ENCODE data around the gene DEPDC1B.
"Not testable (repeated sequence)": the region's sequence is repeated elsewhere in the genome, so short reads cannot be mapped to it uniquely, and the experiment has no call there.

The DEPDC1B gene

DNA sequence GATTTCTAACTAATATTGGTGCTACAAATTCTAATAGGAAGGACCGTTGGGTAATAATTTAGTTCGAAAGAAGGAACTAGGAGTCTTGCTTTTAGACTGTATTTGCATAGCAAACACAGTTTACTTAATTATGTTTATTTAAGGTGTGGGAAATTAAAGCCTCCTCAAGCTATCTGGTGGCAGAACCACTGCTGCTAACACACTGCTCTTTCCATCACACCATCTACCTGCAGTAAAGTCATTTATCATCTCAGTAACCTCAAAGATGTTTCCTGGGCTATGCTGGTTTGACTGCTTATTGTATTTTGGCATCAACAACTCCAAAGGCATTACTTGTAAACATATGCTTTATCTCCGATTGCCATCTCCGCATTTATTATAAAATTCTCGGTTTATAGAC is 114.3 kb downstream of the DEPDC1B start:
- no peak for DNase-seq (ENCODE audit: low read depth in 2 of 2)

DNA sequence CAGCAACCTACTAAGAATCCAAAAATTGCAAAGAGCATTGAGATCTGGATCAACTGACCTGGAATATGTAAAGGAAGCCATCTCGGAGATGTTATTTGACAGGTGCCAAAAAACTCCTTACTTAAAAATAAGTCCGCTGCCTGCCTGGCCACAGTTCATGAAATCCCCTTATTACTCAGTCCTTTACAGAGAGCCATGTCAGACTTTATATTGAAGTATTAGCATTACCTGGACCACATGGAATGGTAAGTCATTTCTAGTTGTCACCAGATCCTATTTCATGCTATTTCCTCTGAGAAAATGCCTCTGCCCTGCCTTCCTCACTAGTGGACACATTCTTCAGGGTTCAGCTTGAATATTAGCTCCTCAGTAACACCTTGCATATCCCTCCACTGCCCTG is 115.7 kb downstream of the DEPDC1B start:
- no peak for DNase-seq (ENCODE audit: low read depth in 2 of 2)

- no peak for DNase-seq (ENCODE audit: low read depth in 2 of 2)
These were observed 116.3 kb downstream of the DEPDC1B start for GRCh38 chr5:60583616-60584015.

GRCh38 chr5:60578315-60578714 is 121.7 kb downstream of the DEPDC1B start:
- no peak for DNase-seq (ENCODE audit: low read depth in 2 of 2)

DNA sequence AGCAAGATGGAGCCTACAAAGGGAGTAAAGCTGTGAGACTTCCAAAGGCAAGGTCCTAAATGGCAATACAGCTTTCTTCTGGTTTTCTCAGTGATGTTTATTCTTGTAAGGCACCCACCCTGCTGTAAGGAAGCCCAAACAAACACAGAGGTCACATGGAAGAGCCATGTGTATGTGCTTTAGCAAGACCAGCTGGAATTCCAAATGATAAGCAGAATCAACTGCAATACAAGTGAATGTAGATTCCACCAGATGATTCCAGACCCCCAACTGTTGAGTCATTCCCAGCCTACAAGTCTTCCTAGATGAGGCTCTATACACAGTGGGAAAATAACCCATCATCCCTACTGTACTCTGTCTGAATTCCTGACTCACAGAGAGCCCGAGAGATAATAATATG is 122.8 kb downstream of the DEPDC1B start:
- no peak for DNase-seq (ENCODE audit: low read depth in 2 of 2)

DNA sequence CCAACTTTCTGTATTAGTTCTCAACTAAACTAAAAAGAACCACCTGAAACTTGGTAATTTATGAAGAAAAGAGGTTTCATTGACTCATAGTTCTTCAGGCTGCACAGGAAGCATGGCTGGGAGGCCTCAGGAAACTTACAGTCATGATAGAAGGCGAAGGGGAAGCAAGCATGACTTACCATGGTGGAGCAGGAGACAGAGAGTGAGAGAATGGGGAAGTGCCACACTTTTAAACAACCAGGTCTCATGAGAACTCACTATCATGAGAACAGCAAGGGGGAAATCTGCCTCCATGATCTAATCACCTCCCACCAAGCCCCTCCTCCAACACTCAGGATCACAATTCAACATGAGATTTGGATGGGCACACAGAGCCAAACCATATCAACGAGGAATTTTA is 123.5 kb downstream of the DEPDC1B start:
- no peak for DNase-seq (ENCODE audit: low read depth in 2 of 2)

DNA sequence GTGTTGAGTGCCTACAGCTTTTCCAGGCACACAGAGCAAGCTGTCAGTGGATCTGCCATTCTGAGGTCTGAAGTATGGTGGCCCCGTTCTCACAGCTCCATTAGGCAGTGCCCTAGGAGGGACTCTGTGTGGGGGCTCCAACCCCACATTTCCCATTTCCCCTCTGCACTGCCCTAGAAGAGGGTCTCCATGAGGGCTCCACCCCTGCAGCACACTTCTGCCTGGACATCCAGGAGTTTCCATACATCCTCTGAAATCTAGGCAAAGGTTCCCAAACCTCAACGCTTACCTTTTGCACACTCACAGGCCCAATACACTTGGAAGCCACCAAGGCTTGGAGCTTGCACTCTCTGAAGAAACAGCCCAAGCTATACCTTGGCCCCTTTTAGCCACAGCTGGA is 131.3 kb downstream of the DEPDC1B start:
- DNase-seq (ENCODE audit: low read depth in 2 of 2): no peak

- no peak for DNase-seq (ENCODE audit: low read depth in 2 of 2)
These were observed 136.2 kb downstream of the DEPDC1B start for GRCh38 chr5:60563696-60564324.

DNA sequence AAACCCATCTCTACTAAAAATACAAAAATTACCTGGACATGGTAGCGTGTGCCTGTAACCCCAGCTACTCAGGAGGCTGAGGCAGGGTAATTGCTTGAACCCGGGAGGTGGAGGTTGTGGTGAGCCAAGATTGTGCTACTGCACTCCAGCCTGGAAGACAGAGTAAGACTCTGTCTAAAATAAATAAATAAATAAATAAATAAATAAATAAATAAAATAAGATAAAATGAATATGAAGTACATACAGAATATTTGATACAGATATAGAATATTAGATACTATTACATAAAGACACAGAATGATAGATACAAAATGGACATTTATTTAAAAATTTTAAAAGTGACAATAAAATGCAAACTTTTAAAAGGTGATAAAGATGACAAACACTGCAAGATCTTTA is 146.7 kb downstream of the DEPDC1B start:
- DNase-seq (ENCODE audit: low read depth in 2 of 2): not testable (repeated sequence)

DNA sequence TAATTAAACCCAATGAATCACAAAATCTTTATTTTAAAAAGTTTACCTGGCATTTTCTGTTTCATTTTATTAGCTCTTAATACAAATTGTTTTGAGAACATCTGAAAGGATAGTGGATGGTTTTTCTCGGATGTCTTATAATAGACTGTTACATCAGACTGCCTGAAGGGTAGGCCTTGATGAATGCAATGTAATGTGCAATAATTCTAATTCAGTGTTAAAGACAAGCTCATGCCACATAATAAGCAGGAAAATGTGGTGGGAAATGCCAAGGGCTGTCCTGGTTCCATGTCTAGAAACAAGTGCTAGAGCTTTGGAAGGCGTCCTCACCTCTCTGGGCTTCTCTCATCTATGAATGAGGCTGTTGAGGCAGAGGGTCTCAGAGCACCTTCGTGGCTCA is 148.1 kb downstream of the DEPDC1B start:
- no peak for DNase-seq (ENCODE audit: low read depth in 2 of 2)

- DNase-seq (ENCODE audit: low read depth in 2 of 2): no peak
These were observed 148.7 kb downstream of the DEPDC1B start for GRCh38 chr5:60551250-60551649.

DNA sequence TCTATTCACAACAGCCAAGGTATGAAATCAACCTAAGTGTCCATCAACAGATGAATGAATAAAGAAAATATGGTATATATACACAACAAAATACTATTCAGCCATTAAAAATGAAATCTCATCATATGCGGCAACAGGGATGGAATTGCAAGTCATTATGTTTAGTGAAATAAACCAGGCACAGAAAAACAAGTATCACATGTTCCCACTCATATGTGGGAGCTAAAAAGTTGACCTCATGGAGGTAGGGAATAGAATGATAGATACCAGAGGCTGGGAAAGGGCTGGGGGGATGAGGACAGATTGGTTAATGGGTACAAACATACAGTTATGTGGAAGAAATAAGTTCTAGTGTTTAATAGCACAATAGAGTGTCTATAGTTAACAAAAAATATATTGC is 149.7 kb downstream of the DEPDC1B start:
- DNase-seq (ENCODE audit: low read depth in 2 of 2): no peak

GRCh38 chr5:60549841-60550240 is 150.1 kb downstream of the DEPDC1B start:
- DNase-seq (ENCODE audit: low read depth in 2 of 2): no peak

Data from activated CD8-positive, alpha-beta memory T cell treated with anti-CD3 and anti-CD28 coated beads for 4 hours (primary cell).